Thymus (tissue), 11 donors: ENCODE measurements around the gene ECHDC3. TPM values are rescaled to one million over a fixed set of nuclear protein-coding genes. Genes with fewer than 3 reads are reported as not detected.

Experiments
- DNase-seq, 9 donors: peaks; one replicate each; pipeline ENCODE4 v3.0.0-alpha.2; 2013; ENCODE audit warnings: low spot score in 9 of 9, low read depth in 6 of 9, missing footprints in 1 of 9
- H3K27ac ChIP-seq, 2 donors: one replicate each; pipeline ENCODE4 v1.5.1; 2013; ENCODE audit warnings: control low read depth in 1 of 2, low read depth in 1 of 2, low read length in 1 of 2, mild to moderate bottlenecking in 1 of 2, moderate library complexity in 1 of 2
- H3K27me3 ChIP-seq, 2 donors: one replicate each; pipeline ENCODE4 v1.5.1; 2013; ENCODE audit warnings: low read length in 1 of 2; ENCODE audit not compliant: control insufficient read depth in 2 of 2, insufficient read depth in 1 of 2
- H3K36me3 ChIP-seq, 2 donors: one replicate each; pipeline ENCODE4 v1.5.1; 2013; ENCODE audit warnings: low read length in 1 of 2, mild to moderate bottlenecking in 1 of 2, moderate library complexity in 1 of 2; ENCODE audit not compliant: control insufficient read depth in 2 of 2, insufficient read depth in 2 of 2
- H3K4me1 ChIP-seq, 2 donors: one replicate each; pipeline ENCODE4 v1.5.1; 2013; ENCODE audit warnings: low read length in 2 of 2; ENCODE audit not compliant: control insufficient read depth in 2 of 2, insufficient read depth in 2 of 2
- H3K4me3 ChIP-seq, 2 donors: one replicate each; pipeline ENCODE4 v1.5.1; 2013; ENCODE audit warnings: low read length in 2 of 2, control low read depth in 1 of 2, mild to moderate bottlenecking in 1 of 2
- H3K9me3 ChIP-seq, 2 donors: one replicate each; pipeline ENCODE4 v1.5.1; 2013; ENCODE audit warnings: low read length in 1 of 2, mild to moderate bottlenecking in 1 of 2; ENCODE audit not compliant: control insufficient read depth in 2 of 2, insufficient read depth in 1 of 2
- WGBS: extraction: QIAGEN DNeasy Blood & Tissue Kit; methylation state at CpG from one replicate; pipeline ENCODE4 v1.1.7; 2013; 5-methylcytosine and 5-hydroxymethylcytosine counted together
- polyA plus RNA-seq: library from polyadenylated mRNA; stranded (reverse); fragments of 200-250 nt; gene quantifications from one replicate; pipeline ENCODE4 v1.2.3, GENCODE V29; 2013
- total RNA-seq: library from RNA; stranded (reverse); fragments of 120-200 nt; gene quantifications from one replicate; pipeline ENCODE4 v1.2.4, GENCODE V29; 2013
- donor health status: healthy.

ECHDC3 gene
- total and polyA plus RNA-seq, 2 donors = 3.0 to 13.2 TPM

DNA sequence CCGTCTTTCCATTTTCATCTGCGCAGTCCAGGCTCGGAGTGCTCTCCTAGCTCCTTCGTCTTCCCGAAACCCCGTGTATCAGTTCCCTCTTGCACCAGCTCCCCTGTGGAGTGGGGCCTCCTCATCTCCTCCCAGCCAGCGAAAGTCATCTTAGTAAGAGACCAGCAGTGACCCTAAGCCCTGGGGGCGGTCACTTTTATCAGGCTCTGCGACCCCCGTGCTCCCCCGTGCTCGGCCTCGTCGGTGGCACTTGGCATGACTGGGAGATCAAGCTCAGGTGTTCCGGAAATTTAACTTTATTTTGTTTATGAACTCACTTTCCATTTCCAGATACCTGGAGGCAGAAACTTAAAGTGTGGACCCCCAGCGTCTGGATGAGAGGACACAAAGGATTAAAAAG is 574 bp upstream of the ECHDC3 start:
- H3K4me3 ChIP-seq = peak overlapping the region in 1 of 2 donors; percentile 44
- peaks cover 0 to 3% of the 10 kb centered on the region in 2 donors for H3K9me3 ChIP-seq
- 76% methylated on average over 16 of the region's 16 CpGs for WGBS
- H3K27me3 ChIP-seq = peaks cover 2 to 13% of the 10 kb centered on the region in 2 donors
- H3K4me1 ChIP-seq = peaks cover 4 to 18% of the 10 kb centered on the region in 2 donors
- no peak overlapping the region for H3K27ac ChIP-seq
- H3K36me3 ChIP-seq = no peaks in the 10 kb centered on the region
- DNase-seq = no peak

DNA sequence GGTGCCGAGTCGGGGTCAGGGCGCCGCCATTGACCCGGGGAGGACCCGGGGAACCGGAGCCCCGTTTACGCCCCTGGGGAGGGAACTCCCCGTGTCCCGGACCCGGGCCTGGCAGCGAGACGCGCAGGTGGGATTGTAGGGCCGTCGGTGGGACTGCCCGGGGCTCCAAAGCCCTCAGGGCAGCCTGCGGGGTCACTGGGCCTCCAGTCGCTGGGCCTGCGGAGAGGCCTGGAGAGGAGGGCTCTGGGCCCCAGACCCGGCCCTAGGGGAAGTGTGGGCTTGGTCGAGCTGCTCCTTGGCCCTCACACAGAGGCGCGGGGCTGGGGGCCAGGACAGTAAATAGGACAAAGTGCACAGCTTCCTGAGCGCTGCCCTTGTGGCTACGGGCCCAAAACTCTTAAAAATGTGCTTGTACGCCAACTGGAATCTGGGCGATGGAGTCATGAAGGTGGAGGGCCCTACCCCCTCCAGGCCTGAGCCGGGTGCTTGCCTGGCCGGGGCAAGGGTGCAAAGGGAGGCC is 657 bp downstream of the ECHDC3 start:
- H3K4me1 ChIP-seq = peaks cover 4 to 13% of the 10 kb centered on the region in 2 donors
- no peak overlapping the region for H3K27ac ChIP-seq
- H3K36me3 ChIP-seq = no peaks in the 10 kb centered on the region
- no peak for DNase-seq
- H3K27me3 ChIP-seq = peaks cover 2 to 13% of the 10 kb centered on the region in 2 donors
- 41% methylated on average over 31 of the region's 31 CpGs for WGBS
- H3K4me3 ChIP-seq = peak overlapping the region; percentile 42 to 77
- H3K9me3 ChIP-seq = peaks cover 0 to 3% of the 10 kb centered on the region in 2 donors

DNA sequence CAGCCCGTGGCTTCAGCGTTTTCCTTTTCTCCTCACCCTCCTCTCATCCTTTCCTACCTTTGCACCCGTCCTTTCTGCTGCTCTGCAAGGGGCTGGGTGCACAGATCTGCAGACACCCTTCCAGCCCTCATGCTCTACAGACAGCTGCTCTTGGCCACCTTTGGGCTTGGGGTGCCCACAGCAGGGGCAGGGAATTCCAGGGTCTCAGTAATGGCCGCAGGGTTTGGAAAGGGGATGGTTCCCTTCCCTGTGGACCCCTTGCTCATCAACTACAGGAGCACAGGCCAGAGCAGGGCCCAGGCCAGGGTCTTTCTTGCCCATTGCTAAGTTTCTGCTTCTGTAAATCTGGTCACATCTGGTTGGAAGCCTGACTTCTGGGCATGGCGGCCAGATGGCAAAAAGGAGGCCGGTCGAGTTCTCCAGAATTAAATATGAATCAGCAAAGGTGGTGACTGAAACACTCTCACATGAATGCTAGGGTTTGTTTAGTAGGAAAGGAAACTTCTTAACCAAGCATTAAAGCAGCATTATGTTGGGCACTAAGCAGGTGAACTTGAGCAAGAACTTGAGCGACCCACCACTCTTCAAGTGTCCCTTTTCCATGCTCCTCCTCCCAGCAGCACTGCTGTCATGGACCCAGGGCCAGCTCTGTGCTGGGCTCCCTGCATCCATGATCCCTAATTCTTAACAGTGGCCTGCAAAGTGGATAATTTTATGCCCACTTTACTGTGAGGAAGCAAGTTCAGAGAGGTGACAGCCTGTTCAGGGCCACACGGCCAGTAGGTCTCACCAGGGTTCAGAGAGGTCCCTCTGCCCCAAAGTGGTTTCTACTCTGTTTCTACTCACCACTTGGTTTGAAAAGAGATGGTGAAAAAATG is 1.5 kb downstream of the ECHDC3 start:
- H3K9me3 ChIP-seq = peaks cover 0 to 3% of the 10 kb centered on the region in 2 donors
- peaks cover 4 to 11% of the 10 kb centered on the region in 2 donors for H3K4me1 ChIP-seq
- H3K27me3 ChIP-seq = peaks cover 2 to 13% of the 10 kb centered on the region in 2 donors
- H3K4me3 ChIP-seq = no peak overlapping the region
- DNase-seq = no peak
- no peaks in the 10 kb centered on the region for H3K36me3 ChIP-seq
- H3K27ac ChIP-seq = no peak overlapping the region
- 87% methylated on average over 9 of the region's 9 CpGs for WGBS

DNA sequence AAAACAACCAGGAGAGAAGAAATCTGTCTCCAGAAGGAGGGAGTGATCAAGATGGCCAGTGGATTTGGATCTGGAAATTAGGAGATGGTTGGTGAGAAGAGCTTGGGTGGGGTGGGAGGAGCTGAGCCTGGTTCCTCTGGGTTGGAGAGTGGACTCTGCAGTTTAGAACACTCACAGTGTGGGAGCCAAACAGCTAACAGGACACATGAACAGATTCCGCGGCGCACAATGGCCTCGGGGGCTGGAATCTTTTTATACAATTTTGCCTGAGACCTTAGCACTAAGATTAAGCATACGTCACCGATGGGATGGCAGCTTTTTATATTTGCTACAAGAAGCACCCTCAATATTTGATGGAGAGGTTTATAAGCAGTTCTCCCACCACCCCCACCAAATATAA is 2.9 kb downstream of the ECHDC3 start:
- H3K27ac ChIP-seq = no peak overlapping the region
- H3K9me3 ChIP-seq = peaks cover 0 to 3% of the 10 kb centered on the region in 2 donors
- WGBS = 82% methylated on average over 6 of the region's 6 CpGs
- peaks cover 2 to 13% of the 10 kb centered on the region in 2 donors for H3K27me3 ChIP-seq
- no peak overlapping the region for H3K4me3 ChIP-seq
- no peaks in the 10 kb centered on the region for H3K36me3 ChIP-seq
- DNase-seq = no peak
- peaks cover 4 to 11% of the 10 kb centered on the region in 2 donors for H3K4me1 ChIP-seq

DNA sequence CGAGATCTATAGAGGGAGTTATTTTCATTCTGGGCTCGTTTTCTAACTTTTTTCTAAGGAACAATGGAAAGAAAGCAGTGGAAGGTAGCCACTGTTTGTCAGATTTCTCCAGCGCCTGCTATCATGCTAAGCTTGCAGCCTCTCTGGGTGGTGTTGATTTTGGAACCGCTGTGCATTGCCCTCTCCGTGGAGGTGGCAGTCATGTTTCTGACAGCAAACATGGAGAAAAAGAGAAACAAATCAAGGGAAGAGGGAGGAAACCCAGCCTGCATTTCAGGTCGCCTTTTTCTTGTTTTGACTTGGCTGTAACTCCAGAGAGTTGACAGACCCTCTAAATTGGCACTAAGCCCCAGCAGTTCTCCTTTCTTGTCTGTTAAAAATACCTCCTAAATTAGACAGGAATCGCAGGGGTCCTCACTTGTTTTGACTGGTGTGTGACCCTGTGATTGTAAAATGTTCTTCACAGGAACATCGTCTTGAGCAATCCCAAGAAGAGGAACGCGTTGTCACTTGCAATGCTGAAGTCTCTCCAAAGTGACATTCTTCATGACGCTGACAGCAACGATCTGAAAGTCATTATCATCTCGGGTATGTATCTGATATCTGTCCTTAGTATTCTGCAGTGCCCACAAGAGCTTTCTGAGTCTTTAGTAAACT is 4.8 kb downstream of the ECHDC3 start:
- WGBS = 67% methylated on average over 13 of the region's 13 CpGs
- Histone ChIP-seq H3K4me3 (no peak overlapping the region), H3K36me3 (no peaks in the 10 kb centered on the region), H3K9me3 (peaks cover 0 to under 1% of the 10 kb centered on the region in 2 donors), H3K4me1 (peaks cover 4 to 5% of the 10 kb centered on the region in 2 donors), H3K27me3 (peaks cover 2 to 10% of the 10 kb centered on the region in 2 donors), H3K27ac (peak overlapping the region in 1 of 2 donors; percentile 42)
- no peak for DNase-seq

DNA sequence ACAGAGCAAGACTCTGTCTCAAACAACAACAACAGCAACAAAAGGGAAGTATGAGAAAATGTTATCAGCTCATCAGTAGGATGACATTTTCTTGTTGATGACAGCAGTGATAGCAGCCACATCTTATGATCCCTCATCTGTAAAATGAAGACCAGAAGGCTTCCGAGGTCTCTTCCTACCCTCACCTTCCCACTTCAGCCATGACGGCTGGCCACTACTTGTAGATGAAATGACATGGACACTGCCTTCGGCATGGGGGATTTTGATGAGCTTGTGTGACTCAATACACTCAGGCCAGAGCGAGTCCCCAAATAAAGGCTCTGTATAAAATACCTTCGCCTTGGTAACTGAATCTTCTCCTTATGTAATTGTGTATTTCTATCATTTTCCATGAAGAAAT is 6.7 kb downstream of the ECHDC3 start:
- Histone ChIP-seq H3K36me3 (no peaks in the 10 kb centered on the region), H3K4me1 (no peaks in the 10 kb centered on the region), H3K27ac (no peak overlapping the region), H3K9me3 (no peaks in the 10 kb centered on the region), H3K27me3 (no peaks in the 10 kb centered on the region), H3K4me3 (no peak overlapping the region)
- 79% methylated on average over 5 of the region's 5 CpGs for WGBS
- no peak for DNase-seq

DNA sequence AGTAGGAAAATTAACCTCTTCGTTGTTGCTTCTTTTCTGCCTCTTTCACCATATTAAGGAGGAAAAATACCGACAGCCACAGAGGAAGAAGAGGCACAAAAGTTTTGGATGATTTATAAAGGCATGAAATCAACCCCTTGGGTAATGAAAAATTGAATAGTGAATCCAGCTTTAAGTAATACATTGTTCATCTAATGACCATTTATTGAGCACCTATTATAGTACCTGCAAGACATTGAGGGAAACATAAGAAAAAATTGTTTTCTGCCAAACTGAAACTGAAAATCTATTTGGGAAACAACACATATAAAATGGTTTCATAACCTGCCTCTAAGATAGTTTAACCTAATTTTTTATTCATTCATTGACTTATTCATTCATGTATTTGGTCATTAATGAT is 8.2 kb downstream of the ECHDC3 start:
- no peaks in the 10 kb centered on the region for H3K4me1 ChIP-seq
- H3K36me3 ChIP-seq = no peaks in the 10 kb centered on the region
- WGBS = over 99% methylated on average over 2 of the region's 2 CpGs
- no peak overlapping the region for H3K4me3 ChIP-seq
- no peaks in the 10 kb centered on the region for H3K9me3 ChIP-seq
- H3K27ac ChIP-seq = no peak overlapping the region
- DNase-seq = no peak
- no peaks in the 10 kb centered on the region for H3K27me3 ChIP-seq

DNA sequence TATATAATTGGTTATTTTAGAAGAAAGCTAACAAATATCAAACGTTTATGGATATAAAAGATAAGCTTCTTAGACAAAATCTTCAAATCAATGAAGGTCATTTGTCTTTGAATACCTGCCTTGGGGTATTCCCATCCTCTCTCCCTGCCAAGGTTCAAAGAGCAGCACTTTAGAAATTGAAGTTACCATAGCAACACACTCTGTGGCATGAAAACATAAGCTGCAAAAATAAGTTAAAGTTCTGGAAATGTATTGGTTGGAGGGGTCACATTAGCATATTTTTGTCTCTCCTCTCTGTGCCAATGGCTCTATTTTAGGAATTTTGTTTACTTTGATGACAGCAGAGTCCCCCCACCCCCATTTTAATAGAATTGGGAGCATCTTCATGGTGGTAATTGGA is 12.0 kb downstream of the ECHDC3 start:
- no peak for DNase-seq
- 0% methylated on average over 1 of the region's 1 CpG for WGBS
- Histone ChIP-seq H3K9me3 (no peaks in the 10 kb centered on the region), H3K27me3 (no peaks in the 10 kb centered on the region), H3K4me3 (no peak overlapping the region), H3K4me1 (peaks cover 0 to 9% of the 10 kb centered on the region in 2 donors), H3K36me3 (no peaks in the 10 kb centered on the region), H3K27ac (no peak overlapping the region)

DNA sequence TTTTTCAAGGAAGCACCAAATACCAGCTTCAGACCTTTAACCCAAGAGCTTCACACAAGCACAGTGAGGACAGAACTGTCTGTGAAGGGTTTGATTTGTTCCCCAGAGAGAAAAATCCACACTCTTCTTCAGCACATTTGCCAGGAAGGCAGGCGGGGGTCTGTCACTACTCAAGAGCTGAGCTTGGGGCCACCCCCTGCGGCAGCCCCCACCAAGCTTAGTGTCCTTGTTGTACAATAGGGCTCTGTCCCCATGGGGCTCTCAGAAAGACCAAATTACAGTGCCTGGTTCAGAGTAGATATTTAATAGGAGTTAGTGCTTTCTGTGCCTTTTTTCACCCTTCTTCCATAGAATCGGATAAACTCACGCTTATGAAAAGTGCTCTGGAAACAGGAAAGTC is 12.4 kb downstream of the ECHDC3 start:
- Histone ChIP-seq H3K36me3 (no peaks in the 10 kb centered on the region), H3K4me1 (peaks cover 0 to 13% of the 10 kb centered on the region in 2 donors), H3K27me3 (no peaks in the 10 kb centered on the region), H3K4me3 (no peak overlapping the region), H3K27ac (no peak overlapping the region), H3K9me3 (no peaks in the 10 kb centered on the region)
- DNase-seq = no peak
- WGBS = 97% methylated on average over 4 of the region's 4 CpGs
